ENCODE data around the gene TSPAN11. TPM values are rescaled to one million over a fixed set of nuclear protein-coding genes. Genes with fewer than 3 reads are reported as not detected.

The TSPAN11 gene
- total and polyA plus RNA-seq, 2 donors (not counting 1 experiment from before 2014, with no cell fraction given), result not detected

- ChIA-PET CTCF (no interaction called here), POLR2A (no interaction called here)
- H3K27ac ChIP-seq (ENCODE audit: low read length in 2 of 2), result no peak overlapping the region
- no peaks in the 10 kb centered on the region for H3K9me3 ChIP-seq (ENCODE audit: control extremely low read depth in 1 of 3, control insufficient read depth in 2 of 3, insufficient read depth in 1 of 3, low read length in 2 of 3)
- H3K79me2 ChIP-seq (ENCODE audit: control insufficient read depth, insufficient read depth, low read length), result no peaks in the 10 kb centered on the region
- no peaks in the 10 kb centered on the region for H4K20me1 ChIP-seq (ENCODE audit: control insufficient read depth, insufficient read depth, low read length, poor library complexity, severe bottlenecking)
- Mint-ChIP-seq H3K27me3 (peaks cover 16% of the 10 kb centered on the region), H3K4me3 (no peak overlapping the region), H3K9me3 (ENCODE audit: insufficient read depth) (no peaks in the 10 kb centered on the region), H3K4me1 (no peaks in the 10 kb centered on the region), H3K27ac (no peak overlapping the region)
- H3K4me2 ChIP-seq (replicated peaks; ENCODE audit: low read depth, low read length, poor library complexity, severe bottlenecking), result no peak overlapping the region
- ATAC-seq (ENCODE audit: low read depth) (no peak), DNase-seq (no peak)
- WGBS (ENCODE audit: insufficient coverage), result no CpG with 5 or more reads among the region's 1 CpG
- H3K4me1 ChIP-seq (ENCODE audit: control insufficient read depth in 2 of 2, insufficient read depth in 2 of 2, low read length in 2 of 2), result no peaks in the 10 kb centered on the region
- H3K4me3 ChIP-seq (ENCODE audit: control extremely low read depth in 1 of 5, extremely low read depth in 1 of 5, insufficient read depth in 1 of 5, low read depth in 2 of 5, low read length in 4 of 5), result no peak overlapping the region
- peaks cover 0 to 12% (median 4%) of the 10 kb centered on the region in 4 experiments for H3K27me3 ChIP-seq (replicated peaks in 1 of 4; ENCODE audit: control extremely low read depth in 1 of 4, control insufficient read depth in 3 of 4, insufficient read depth in 4 of 4, low read length in 3 of 4)
- TF ChIP-seq EZH2 (IDR thresholded peaks at IDR 0.05; ENCODE audit: borderline replicate concordance, insufficient read depth, low read depth, low read length, poor library complexity, severe bottlenecking) (no peak), CTCF (IDR thresholded peaks at IDR 0.05) (no peak)
- intact Hi-C loops (cut with micrococcal nuclease), result no loop called here
- no peaks in the 10 kb centered on the region for H3K36me3 ChIP-seq (replicated peaks in 1 of 2; ENCODE audit: control extremely low read depth in 1 of 2, control insufficient read depth in 1 of 2, extremely low read depth in 1 of 2, insufficient read depth in 2 of 2, low read length in 1 of 2)
- H3K9ac ChIP-seq (ENCODE audit: low read length), result no peak overlapping the region
- no peak overlapping the region for H2AFZ ChIP-seq (ENCODE audit: insufficient read depth, low read depth, low read length, poor library complexity, severe bottlenecking)
Measured at GRCh38 chr12:30900351-30900750, 26.2 kb upstream of the TSPAN11 start.

- no peak overlapping the region for H3K4me3 ChIP-seq (ENCODE audit: control extremely low read depth in 1 of 5, extremely low read depth in 1 of 5, insufficient read depth in 1 of 5, low read depth in 2 of 5, low read length in 4 of 5)
- intact Hi-C loops (cut with micrococcal nuclease), result no loop called here
- no peaks in the 10 kb centered on the region for H3K4me1 ChIP-seq (ENCODE audit: control insufficient read depth in 2 of 2, insufficient read depth in 2 of 2, low read length in 2 of 2)
- H3K27ac ChIP-seq (ENCODE audit: low read length in 2 of 2), result no peak overlapping the region
- H3K79me2 ChIP-seq (ENCODE audit: control insufficient read depth, insufficient read depth, low read length), result no peaks in the 10 kb centered on the region
- H3K9ac ChIP-seq (ENCODE audit: low read length), result no peak overlapping the region
- H3K27me3 ChIP-seq (replicated peaks in 1 of 4; ENCODE audit: control extremely low read depth in 1 of 4, control insufficient read depth in 3 of 4, insufficient read depth in 4 of 4, low read length in 3 of 4), result peaks cover 0 to 4% (median 1%) of the 10 kb centered on the region in 4 experiments
- H3K27me3 Mint-ChIP-seq, result peaks cover 16% of the 10 kb centered on the region
- H3K4me1 Mint-ChIP-seq, result no peaks in the 10 kb centered on the region
- DNase-seq (no peak), ATAC-seq (ENCODE audit: low read depth) (no peak)
- no peaks in the 10 kb centered on the region for H4K20me1 ChIP-seq (ENCODE audit: control insufficient read depth, insufficient read depth, low read length, poor library complexity, severe bottlenecking)
- H3K4me2 ChIP-seq (replicated peaks; ENCODE audit: low read depth, low read length, poor library complexity, severe bottlenecking), result no peak overlapping the region
- H3K9me3 Mint-ChIP-seq (ENCODE audit: insufficient read depth), result no peaks in the 10 kb centered on the region
- POLR2A ChIA-PET, result no interaction called here
- no peak overlapping the region for H3K27ac Mint-ChIP-seq
- TF ChIP-seq EZH2 (IDR thresholded peaks at IDR 0.05; ENCODE audit: borderline replicate concordance, insufficient read depth, low read depth, low read length, poor library complexity, severe bottlenecking) (no peak), CTCF (IDR thresholded peaks at IDR 0.05) (no peak)
- CTCF ChIA-PET, result no interaction called here
- no peak overlapping the region for H2AFZ ChIP-seq (ENCODE audit: insufficient read depth, low read depth, low read length, poor library complexity, severe bottlenecking)
- no CpG with 5 or more reads among the region's 3 CpGs for WGBS (ENCODE audit: insufficient coverage)
- no peak overlapping the region for H3K4me3 Mint-ChIP-seq
- H3K36me3 ChIP-seq (replicated peaks in 1 of 2; ENCODE audit: control extremely low read depth in 1 of 2, control insufficient read depth in 1 of 2, extremely low read depth in 1 of 2, insufficient read depth in 2 of 2, low read length in 1 of 2), result no peaks in the 10 kb centered on the region
- H3K9me3 ChIP-seq (ENCODE audit: control extremely low read depth in 1 of 3, control insufficient read depth in 2 of 3, insufficient read depth in 1 of 3, low read length in 2 of 3), result no peaks in the 10 kb centered on the region
Measured at GRCh38 chr12:30902001-30902400, 24.5 kb upstream of the TSPAN11 start.
